ENCODE measurements around the gene LCNL1. TPM values are rescaled to one million over a fixed set of nuclear protein-coding genes. Genes with fewer than 3 reads are reported as not detected.

LCNL1 gene
- under 1 TPM in 2 of 3 donors, not detected in 1; 0.16 to 0.29 TPM for total RNA-seq

DNA sequence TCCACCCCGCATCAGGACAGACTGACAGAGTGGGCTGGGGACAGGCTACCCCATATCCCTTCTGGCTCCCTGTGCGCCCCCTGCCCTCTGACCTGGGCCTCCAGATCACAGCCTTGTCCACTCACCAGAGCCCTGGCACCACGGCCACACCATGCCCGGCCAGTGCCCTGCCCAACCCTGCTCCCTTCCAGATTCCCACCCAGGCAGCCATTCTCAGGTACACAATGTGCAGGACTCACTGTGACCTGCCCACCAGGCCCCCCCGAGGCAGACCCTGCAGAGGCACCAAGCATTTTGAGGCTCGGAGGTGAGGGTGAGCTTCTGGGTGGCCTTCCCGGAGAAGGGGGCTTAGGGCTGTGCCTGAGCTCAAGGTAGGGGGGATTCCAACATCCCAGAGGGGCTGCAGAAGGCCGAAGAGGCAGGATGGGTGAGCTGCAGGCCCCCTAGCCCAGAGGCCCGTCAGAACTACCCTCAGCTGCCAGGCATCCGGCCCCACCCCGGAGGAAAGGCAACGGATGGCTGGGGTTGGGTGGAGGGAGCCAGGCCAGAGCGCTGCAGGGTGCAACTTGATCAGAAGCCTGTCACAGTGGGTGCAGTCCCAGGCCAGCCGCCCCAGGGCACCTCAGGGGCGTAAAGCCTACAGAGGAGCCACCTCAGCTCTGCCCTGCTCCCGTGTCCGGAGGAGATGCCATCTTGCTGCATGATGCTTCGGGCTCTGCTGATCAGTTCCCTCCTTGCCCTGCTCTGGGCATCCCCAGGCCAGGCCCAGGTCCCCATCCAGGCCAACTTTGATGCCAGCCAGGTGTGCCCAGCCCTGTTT lies at the start of gene LCNL1:
Gene LCNL1 (plus strand): TSS at position 762 of the 820 bp plus-strand sequence. CDS start 594 bp downstream, outside the sequence.
- H3K4me1 ChIP-seq, result no peaks in the 10 kb centered on the region
- H3K4me3 ChIP-seq, result no peak within 1 kb of the TSS
- DNase-seq (ENCODE audit: low spot score in 2 of 2), result no peak
- no peak within 1 kb of the TSS for H3K27ac ChIP-seq
- H3K27me3 ChIP-seq, result peaks cover 14 to 31% of the 10 kb centered on the region in 2 donors
- no peaks in the 10 kb centered on the region for H3K9me3 ChIP-seq
- TF ChIP-seq, protein P1, sequence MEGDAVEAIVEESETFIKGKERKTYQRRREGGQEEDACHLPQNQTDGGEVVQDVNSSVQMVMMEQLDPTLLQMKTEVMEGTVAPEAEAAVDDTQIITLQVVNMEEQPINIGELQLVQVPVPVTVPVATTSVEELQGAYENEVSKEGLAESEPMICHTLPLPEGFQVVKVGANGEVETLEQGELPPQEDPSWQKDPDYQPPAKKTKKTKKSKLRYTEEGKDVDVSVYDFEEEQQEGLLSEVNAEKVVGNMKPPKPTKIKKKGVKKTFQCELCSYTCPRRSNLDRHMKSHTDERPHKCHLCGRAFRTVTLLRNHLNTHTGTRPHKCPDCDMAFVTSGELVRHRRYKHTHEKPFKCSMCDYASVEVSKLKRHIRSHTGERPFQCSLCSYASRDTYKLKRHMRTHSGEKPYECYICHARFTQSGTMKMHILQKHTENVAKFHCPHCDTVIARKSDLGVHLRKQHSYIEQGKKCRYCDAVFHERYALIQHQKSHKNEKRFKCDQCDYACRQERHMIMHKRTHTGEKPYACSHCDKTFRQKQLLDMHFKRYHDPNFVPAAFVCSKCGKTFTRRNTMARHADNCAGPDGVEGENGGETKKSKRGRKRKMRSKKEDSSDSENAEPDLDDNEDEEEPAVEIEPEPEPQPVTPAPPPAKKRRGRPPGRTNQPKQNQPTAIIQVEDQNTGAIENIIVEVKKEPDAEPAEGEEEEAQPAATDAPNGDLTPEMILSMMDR (IDR thresholded peaks at IDR 0.05), result no peak
- TF ChIP-seq POLR2AphosphoS5 (IDR thresholded peaks at IDR 0.05) (no peak), POLR2A (IDR thresholded peaks at IDR 0.05) (no peak)
- no peaks in the 10 kb centered on the region for H3K36me3 ChIP-seq
- intact Hi-C loops (cut with DNase I; ENCODE audit: low total_unique reads), result no loop called here

DNA sequence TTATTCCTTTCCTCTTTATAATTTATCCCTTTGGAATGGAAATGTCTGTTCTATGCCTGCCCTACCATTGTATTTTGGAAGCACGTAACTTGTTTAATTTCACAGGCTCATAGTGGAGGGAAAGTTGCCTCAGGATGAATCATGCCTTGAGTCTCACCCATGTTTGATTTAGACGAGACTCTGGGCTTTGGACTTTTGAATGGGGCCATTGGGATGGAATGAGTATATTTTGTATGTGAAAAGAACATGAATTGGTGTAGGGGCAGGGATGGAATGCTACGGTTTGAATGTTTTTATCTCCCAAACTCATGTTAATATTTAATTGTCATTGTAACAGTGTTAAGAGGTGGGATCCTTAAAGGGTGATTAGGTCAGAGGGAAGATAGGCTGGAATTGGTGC lies 48.5 kb upstream of the LCNL1 start:
- TF ChIP-seq POLR2A (IDR thresholded peaks at IDR 0.05), result no peak
- TF ChIP-seq, protein P1 (IDR thresholded peaks at IDR 0.05), result no peak
- TF ChIP-seq POLR2AphosphoS5 (IDR thresholded peaks at IDR 0.05), result no peak
- H3K4me3 ChIP-seq, result no peak overlapping the region
- DNase-seq (ENCODE audit: low spot score in 2 of 2), result no peak
- no peak overlapping the region for H3K27ac ChIP-seq
- H3K36me3 ChIP-seq, result no peaks in the 10 kb centered on the region
- H3K9me3 ChIP-seq, result no peaks in the 10 kb centered on the region
- no peaks in the 10 kb centered on the region for H3K27me3 ChIP-seq
- intact Hi-C loops (cut with DNase I; ENCODE audit: low total_unique reads), result no loop called here
- H3K4me1 ChIP-seq, result no peaks in the 10 kb centered on the region

DNA sequence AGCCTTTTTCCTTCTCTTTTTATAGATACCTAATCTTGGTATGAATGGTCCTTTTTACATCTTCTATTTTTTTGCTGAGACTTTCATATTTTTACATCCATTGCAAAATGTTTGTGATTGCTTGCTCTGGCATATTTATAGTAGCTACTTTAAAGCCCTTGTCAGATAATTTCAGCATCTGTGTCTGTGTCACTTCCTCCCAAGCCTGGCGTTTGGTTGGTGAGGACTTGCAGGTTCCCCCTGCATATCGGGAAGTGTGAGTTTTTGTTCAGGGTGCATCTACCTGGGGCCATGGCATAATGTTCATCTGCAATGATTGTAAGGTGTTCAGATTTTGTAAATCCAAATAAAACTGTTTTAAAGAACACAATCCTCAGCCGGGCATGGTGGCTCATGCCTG lies 47.1 kb upstream of the LCNL1 start:
- Histone ChIP-seq H3K36me3 (no peaks in the 10 kb centered on the region), H3K9me3 (no peaks in the 10 kb centered on the region), H3K27me3 (no peaks in the 10 kb centered on the region), H3K4me3 (no peak overlapping the region), H3K27ac (no peak overlapping the region), H3K4me1 (no peaks in the 10 kb centered on the region)
- TF ChIP-seq, protein P1 (IDR thresholded peaks at IDR 0.05), result no peak
- TF ChIP-seq POLR2A (IDR thresholded peaks at IDR 0.05) (no peak), POLR2AphosphoS5 (IDR thresholded peaks at IDR 0.05) (no peak)
- DNase-seq (ENCODE audit: low spot score in 2 of 2), result no peak
- intact Hi-C loops (cut with DNase I; ENCODE audit: low total_unique reads), result no loop called here

DNA sequence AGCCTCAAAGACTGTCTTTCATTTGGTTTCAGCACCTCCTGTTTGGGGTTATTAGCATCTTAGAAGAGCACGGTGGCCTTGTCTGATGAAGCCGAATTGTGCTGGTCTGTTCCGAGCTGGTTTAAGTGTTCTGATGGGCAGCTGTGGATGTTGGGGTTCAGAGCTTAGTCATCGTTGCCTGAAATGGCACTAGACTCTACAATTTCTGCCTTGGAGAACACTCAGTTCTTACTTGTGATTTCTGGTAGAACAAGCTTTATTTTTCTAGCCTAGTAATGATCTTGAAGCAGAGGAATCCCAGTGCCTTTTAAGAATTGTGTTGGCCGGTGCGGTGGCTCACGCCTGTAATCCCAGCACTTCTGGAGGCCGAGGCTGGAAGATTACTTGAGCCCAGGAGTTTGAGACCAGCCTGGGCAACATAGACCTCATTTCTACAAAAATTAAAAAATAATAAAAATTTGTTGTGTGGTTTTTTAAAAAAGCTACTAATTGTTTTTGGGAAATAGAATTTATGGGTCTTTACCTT lies 46.1 kb upstream of the LCNL1 start:
- Histone ChIP-seq H3K4me3 (no peak overlapping the region), H3K4me1 (no peaks in the 10 kb centered on the region), H3K27me3 (no peaks in the 10 kb centered on the region), H3K27ac (no peak overlapping the region), H3K9me3 (no peaks in the 10 kb centered on the region), H3K36me3 (peaks cover 7% of the 10 kb centered on the region)
- TF ChIP-seq, protein P1 (IDR thresholded peaks at IDR 0.05), result no peak
- TF ChIP-seq POLR2A (IDR thresholded peaks at IDR 0.05) (no peak), POLR2AphosphoS5 (IDR thresholded peaks at IDR 0.05) (no peak)
- DNase-seq (ENCODE audit: low spot score in 2 of 2), result no peak
- intact Hi-C loops (cut with DNase I; ENCODE audit: low total_unique reads), result no loop called here
